SK-N-SH treated with all-trans-retinoic acid at 6 μM for 48 hours (cell line): ENCODE data around the gene OLA1.

Source experiments
- ATAC-seq: fragments of 200-7000 bp; cut with Tn5 transposase; 3 replicates; pipeline ENCODE4 v1.9.1; 2020; ENCODE audit warnings: mild to moderate bottlenecking, moderate library complexity
- ARNTL ChIP-seq: fragments of 450-650 bp; formaldehyde crosslinking; IDR thresholded peaks from 2 replicates; pipeline ENCODE4 v1.5.0; 2020; ENCODE audit warnings: low read depth, mild to moderate bottlenecking, moderate library complexity, borderline replicate concordance
- BACH2 ChIP-seq: fragments of 250-450 bp; sonication (Bioruptor Pico); IDR thresholded peaks from 2 replicates; pipeline ENCODE4 v1.9.0; 2021; ENCODE audit warnings: mild to moderate bottlenecking, borderline replicate concordance
- CSDC2 ChIP-seq: fragments of 250-450 bp; sonication (Bioruptor Pico); IDR thresholded peaks from 2 replicates; pipeline ENCODE4 v1.5.0; 2020; ENCODE audit warnings: mild to moderate bottlenecking, moderate library complexity
- CSRNP3 ChIP-seq: fragments of 250-450 bp; sonication (Bioruptor Pico); IDR thresholded peaks from 2 replicates; pipeline ENCODE4 v1.5.1; 2021; ENCODE audit warnings: mild to moderate bottlenecking, moderate library complexity
- GLIS3 ChIP-seq: fragments of 250-450 bp; sonication (Bioruptor Pico); IDR thresholded peaks from 2 replicates; pipeline ENCODE4 v1.5.0; 2020; ENCODE audit warnings: mild to moderate bottlenecking, moderate library complexity
- ISL1 ChIP-seq: fragments of 250-450 bp; sonication (Bioruptor Pico); IDR thresholded peaks from 2 replicates; pipeline ENCODE4 v2.1.2; 2022; ENCODE audit warnings: mild to moderate bottlenecking, moderate library complexity
- OSR1 ChIP-seq: fragments of 250-450 bp; sonication (Bioruptor Pico); IDR thresholded peaks from 2 replicates; pipeline ENCODE4 v1.8.0; 2022; ENCODE audit warnings: moderate library complexity, mild to moderate bottlenecking, inconsistent platforms
- SNAI2 ChIP-seq: fragments of 250-450 bp; sonication (Bioruptor Pico); IDR thresholded peaks from 2 replicates; pipeline ENCODE4 v1.5.0; 2020; ENCODE audit warnings: mild to moderate bottlenecking, moderate library complexity
- TOX ChIP-seq: fragments of 250-450 bp; sonication (Bioruptor Pico); IDR thresholded peaks from 2 replicates; pipeline ENCODE4 v1.8.0; 2021; ENCODE audit warnings: mild to moderate bottlenecking, moderate library complexity, borderline replicate concordance
- ZC3H10 ChIP-seq: fragments of 250-450 bp; sonication (Bioruptor Pico); IDR thresholded peaks from 2 replicates; pipeline ENCODE4 v1.5.1; 2021; ENCODE audit warnings: mild to moderate bottlenecking, moderate library complexity
- ZFP3 ChIP-seq: fragments of 250-450 bp; sonication (Bioruptor Pico); IDR thresholded peaks from 2 replicates; pipeline ENCODE4 v1.5.0; 2020; ENCODE audit warnings: mild to moderate bottlenecking, moderate library complexity
- ZFP30 ChIP-seq: fragments of 450-650 bp; formaldehyde crosslinking; IDR thresholded peaks from 2 replicates; pipeline ENCODE4 v1.5.0; 2022; ENCODE audit warnings: mild to moderate bottlenecking, moderate library complexity
- ZNF565 ChIP-seq: fragments of 450-650 bp; formaldehyde crosslinking; conservative IDR thresholded peaks from 2 replicates; pipeline ENCODE4 v1.5.0; 2020; ENCODE audit warnings: low read depth, mild to moderate bottlenecking, moderate library complexity
- ZNF70 ChIP-seq: fragments of 450-650 bp; formaldehyde crosslinking; IDR thresholded peaks from 2 replicates; pipeline ENCODE4 v1.5.0; 2020; ENCODE audit warnings: mild to moderate bottlenecking, moderate library complexity
- ZNF8 ChIP-seq: fragments of 450-650 bp; formaldehyde crosslinking; IDR thresholded peaks from 2 replicates; pipeline ENCODE4 v1.5.0; 2020; ENCODE audit warnings: mild to moderate bottlenecking, moderate library complexity
- TF ChIP-seq, protein P1 (sequence below): fragments of 250-450 bp; sonication (Bioruptor Pico); IDR thresholded peaks from 2 replicates; pipeline ENCODE4 v1.8.0; 2021; ENCODE audit warnings: low read depth, mild to moderate bottlenecking, moderate library complexity, borderline replicate concordance
- TF ChIP-seq, protein P2 (sequence below): fragments of 250-450 bp; sonication (Bioruptor Pico); IDR thresholded peaks from 2 replicates; pipeline ENCODE4 v1.5.1; 2020; ENCODE audit warnings: low read depth, mild to moderate bottlenecking, moderate library complexity
- TF ChIP-seq, protein P3 (sequence below): fragments of 250-450 bp; sonication (Bioruptor Pico); IDR thresholded peaks from 2 replicates; pipeline ENCODE4 v1.8.0; 2020; ENCODE audit warnings: mild to moderate bottlenecking, moderate library complexity, borderline replicate concordance
- TF ChIP-seq, protein P4 (sequence below): fragments of 250-450 bp; sonication (Bioruptor Pico); IDR thresholded peaks from 2 replicates; pipeline ENCODE4 v1.5.0; 2020; ENCODE audit warnings: mild to moderate bottlenecking, moderate library complexity

OLA1 gene

GRCh38 chr2:174184915-174185314 lies 63.4 kb downstream of the OLA1 start:
- TF ChIP-seq, protein P1, sequence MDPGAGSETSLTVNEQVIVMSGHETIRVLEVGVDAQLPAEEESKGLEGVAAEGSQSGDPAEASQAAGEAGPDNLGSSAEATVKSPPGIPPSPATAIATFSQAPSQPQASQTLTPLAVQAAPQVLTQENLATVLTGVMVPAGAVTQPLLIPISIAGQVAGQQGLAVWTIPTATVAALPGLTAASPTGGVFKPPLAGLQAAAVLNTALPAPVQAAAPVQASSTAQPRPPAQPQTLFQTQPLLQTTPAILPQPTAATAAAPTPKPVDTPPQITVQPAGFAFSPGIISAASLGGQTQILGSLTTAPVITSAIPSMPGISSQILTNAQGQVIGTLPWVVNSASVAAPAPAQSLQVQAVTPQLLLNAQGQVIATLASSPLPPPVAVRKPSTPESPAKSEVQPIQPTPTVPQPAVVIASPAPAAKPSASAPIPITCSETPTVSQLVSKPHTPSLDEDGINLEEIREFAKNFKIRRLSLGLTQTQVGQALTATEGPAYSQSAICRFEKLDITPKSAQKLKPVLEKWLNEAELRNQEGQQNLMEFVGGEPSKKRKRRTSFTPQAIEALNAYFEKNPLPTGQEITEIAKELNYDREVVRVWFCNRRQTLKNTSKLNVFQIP, result no peak
- TF ChIP-seq TOX (CRISPR knock-in tag) (no peak), ZC3H10 (CRISPR knock-in tag) (no peak), BACH2 (no peak), GLIS3 (CRISPR knock-in tag) (no peak), ZNF565 (no peak), CSRNP3 (CRISPR knock-in tag) (no peak), ZFP3 (no peak), ZNF70 (CRISPR knock-in tag) (no peak), SNAI2 (CRISPR knock-in tag) (no peak), ZNF8 (CRISPR knock-in tag) (no peak), OSR1 (CRISPR knock-in tag) (no peak), ISL1 (CRISPR knock-in tag) (no peak)
- TF ChIP-seq, protein P2, sequence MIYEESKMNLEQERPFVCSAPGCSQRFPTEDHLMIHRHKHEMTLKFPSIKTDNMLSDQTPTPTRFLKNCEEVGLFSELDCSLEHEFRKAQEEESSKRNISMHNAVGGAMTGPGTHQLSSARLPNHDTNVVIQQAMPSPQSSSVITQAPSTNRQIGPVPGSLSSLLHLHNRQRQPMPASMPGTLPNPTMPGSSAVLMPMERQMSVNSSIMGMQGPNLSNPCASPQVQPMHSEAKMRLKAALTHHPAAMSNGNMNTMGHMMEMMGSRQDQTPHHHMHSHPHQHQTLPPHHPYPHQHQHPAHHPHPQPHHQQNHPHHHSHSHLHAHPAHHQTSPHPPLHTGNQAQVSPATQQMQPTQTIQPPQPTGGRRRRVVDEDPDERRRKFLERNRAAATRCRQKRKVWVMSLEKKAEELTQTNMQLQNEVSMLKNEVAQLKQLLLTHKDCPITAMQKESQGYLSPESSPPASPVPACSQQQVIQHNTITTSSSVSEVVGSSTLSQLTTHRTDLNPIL, result no peak
- TF ChIP-seq, protein P3, sequence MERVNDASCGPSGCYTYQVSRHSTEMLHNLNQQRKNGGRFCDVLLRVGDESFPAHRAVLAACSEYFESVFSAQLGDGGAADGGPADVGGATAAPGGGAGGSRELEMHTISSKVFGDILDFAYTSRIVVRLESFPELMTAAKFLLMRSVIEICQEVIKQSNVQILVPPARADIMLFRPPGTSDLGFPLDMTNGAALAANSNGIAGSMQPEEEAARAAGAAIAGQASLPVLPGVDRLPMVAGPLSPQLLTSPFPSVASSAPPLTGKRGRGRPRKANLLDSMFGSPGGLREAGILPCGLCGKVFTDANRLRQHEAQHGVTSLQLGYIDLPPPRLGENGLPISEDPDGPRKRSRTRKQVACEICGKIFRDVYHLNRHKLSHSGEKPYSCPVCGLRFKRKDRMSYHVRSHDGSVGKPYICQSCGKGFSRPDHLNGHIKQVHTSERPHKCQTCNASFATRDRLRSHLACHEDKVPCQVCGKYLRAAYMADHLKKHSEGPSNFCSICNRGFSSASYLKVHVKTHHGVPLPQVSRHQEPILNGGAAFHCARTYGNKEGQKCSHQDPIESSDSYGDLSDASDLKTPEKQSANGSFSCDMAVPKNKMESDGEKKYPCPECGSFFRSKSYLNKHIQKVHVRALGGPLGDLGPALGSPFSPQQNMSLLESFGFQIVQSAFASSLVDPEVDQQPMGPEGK (CRISPR knock-in tag), result no peak
- TF ChIP-seq, protein P4, sequence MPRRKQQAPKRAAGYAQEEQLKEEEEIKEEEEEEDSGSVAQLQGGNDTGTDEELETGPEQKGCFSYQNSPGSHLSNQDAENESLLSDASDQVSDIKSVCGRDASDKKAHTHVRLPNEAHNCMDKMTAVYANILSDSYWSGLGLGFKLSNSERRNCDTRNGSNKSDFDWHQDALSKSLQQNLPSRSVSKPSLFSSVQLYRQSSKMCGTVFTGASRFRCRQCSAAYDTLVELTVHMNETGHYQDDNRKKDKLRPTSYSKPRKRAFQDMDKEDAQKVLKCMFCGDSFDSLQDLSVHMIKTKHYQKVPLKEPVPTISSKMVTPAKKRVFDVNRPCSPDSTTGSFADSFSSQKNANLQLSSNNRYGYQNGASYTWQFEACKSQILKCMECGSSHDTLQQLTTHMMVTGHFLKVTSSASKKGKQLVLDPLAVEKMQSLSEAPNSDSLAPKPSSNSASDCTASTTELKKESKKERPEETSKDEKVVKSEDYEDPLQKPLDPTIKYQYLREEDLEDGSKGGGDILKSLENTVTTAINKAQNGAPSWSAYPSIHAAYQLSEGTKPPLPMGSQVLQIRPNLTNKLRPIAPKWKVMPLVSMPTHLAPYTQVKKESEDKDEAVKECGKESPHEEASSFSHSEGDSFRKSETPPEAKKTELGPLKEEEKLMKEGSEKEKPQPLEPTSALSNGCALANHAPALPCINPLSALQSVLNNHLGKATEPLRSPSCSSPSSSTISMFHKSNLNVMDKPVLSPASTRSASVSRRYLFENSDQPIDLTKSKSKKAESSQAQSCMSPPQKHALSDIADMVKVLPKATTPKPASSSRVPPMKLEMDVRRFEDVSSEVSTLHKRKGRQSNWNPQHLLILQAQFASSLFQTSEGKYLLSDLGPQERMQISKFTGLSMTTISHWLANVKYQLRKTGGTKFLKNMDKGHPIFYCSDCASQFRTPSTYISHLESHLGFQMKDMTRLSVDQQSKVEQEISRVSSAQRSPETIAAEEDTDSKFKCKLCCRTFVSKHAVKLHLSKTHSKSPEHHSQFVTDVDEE (CRISPR knock-in tag), result no peak
- TF ChIP-seq, all 23 proteins: peak for 0
- ATAC-seq, result no peak

DNA sequence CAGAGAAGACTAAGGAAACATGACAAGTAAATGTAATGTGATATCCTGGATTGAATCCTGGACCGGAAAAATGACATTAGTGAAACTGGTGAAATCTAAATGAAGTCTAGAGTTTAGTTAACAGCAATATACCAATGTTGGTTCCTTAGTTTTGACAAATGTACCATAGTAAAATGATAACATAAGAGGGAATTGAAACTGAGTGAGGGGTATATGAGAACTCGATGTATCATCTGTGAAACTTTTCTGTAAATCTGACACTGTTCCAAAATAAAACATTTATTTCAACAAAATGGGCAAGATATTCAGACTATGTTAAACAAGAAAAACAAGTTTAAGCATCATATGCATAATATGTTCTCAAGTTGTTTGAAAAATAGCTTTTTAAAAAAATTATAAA lies 63.8 kb downstream of the OLA1 start:
- TF ChIP-seq CSDC2 (CRISPR knock-in tag) (no peak), ARNTL (CRISPR knock-in tag) (no peak), OSR1 (CRISPR knock-in tag) (no peak), GLIS3 (CRISPR knock-in tag) (no peak), ZNF565 (no peak), ZNF70 (CRISPR knock-in tag) (no peak), ZFP30 (CRISPR knock-in tag) (no peak), ZC3H10 (CRISPR knock-in tag) (no peak)
- TF ChIP-seq, protein P3 (CRISPR knock-in tag), result no peak
- TF ChIP-seq, protein P2, result no peak
- no peak for ATAC-seq
